Measurements from ENCODE around the gene PNMA6E.

Gene PNMA6E

DNA sequence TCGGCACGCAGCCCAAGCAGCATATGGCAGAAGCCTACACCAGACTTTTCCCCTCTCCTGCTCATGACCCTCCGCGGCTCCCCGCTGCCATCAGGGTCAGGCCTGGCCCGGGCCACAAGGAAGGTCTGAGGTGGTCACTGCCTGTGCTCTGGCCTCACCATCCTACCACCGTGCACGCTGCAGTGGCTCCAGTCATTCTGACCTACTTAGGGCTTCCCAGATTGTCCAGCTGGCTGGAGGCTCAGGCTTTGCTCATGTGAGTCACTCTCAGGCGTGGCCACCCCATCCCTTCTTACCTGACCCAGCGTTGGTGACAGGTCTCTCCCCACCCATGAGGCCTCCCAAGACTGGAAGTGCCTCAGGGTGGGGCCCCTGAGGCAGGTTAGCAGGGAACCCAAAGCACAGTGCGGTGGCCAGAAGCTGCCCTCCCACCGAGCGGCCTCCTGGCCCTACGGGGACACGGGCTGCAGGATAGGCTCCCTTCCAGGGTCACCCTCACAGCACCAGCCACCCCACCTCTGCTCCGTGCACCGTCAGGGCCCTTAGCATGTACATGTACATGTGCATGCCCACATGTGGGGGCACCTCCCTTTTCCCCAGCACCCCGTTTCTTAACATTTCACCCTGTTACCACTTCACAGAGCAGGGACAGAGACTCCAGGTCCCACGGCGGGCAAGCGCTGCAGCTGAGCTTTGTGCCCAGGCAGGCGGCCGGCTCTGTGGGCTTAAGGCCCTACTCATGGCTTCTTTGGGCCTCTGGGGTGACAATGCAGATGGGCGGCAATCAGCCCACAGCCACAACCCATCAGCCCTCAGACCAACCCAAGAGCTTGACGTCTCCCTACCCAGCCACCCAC, 42.6 kb upstream of the PNMA6E start:
- no peak for TF ChIP-seq GATA2 (IDR thresholded peaks at IDR 0.05; ENCODE audit: low read depth, low read length)
- no peak for TF ChIP-seq GATA3 (IDR thresholded peaks at IDR 0.05; ENCODE audit: low read depth, low read length)

DNA sequence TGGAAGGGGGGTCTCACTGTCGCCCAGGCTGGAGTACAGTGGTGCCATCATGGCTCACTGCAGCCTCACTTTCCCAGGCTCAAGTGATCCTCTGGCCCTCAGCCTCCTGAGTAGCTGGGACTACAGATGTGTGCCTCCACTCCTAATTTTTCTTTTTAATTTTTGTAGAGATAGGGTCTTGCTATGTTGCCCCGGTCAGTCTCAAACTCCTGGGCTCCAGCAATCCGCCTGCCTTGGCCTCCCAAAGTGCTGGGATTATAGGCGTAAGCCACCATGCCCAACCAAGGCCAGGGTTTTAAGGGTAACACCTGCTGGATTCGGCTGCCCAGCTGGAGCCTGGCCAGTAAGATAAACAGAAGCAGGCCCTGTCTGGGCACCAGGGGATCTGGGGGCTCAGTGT, 41.3 kb upstream of the PNMA6E start:
- TF ChIP-seq GATA2 (IDR thresholded peaks at IDR 0.05; ENCODE audit: low read depth, low read length): no peak
- TF ChIP-seq GATA3 (IDR thresholded peaks at IDR 0.05; ENCODE audit: low read depth, low read length): no peak

DNA sequence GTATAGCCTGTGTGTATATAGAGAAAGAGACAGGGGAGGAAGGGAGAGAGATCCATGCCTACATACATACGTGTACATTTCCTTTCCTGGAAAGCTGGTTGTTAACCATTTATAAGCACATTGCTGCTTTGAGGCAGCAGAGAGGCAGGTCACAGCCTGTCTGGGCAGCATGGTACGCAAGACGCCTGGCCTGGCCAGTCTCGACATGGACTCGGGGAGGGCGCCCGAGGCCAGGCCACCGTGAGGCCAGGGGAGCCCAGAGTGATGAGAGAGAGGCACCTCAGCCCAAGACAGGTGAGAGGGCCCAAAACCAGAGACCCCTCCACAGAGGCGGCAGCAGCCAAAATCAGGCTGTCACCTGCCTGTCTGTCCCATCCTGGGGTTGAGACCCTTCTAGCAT, 40.8 kb upstream of the PNMA6E start:
- TF ChIP-seq GATA2 (IDR thresholded peaks at IDR 0.05; ENCODE audit: low read depth, low read length): no peak
- no peak for TF ChIP-seq GATA3 (IDR thresholded peaks at IDR 0.05; ENCODE audit: low read depth, low read length)

DNA sequence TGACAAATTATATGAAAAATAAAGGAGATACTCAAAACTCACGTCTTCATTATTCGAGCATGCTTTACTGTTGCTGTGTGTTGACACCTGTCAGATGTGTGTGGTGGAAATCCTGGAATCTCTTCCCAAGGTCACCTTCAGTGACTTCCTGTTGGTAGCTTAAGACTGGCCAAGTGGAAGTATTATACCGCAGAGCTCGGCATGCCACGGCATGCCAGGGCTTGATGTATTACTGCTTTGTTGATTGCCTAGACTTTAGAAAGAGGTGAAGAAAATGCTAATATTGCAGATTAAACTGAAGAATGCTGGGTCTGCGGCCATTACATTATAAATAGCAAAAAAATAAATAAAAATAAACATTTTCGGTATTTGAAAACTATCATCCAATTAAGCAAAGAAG, 40.1 kb upstream of the PNMA6E start:
- TF ChIP-seq GATA2 (IDR thresholded peaks at IDR 0.05; ENCODE audit: low read depth, low read length): no peak
- TF ChIP-seq GATA3 (IDR thresholded peaks at IDR 0.05; ENCODE audit: low read depth, low read length): no peak

DNA sequence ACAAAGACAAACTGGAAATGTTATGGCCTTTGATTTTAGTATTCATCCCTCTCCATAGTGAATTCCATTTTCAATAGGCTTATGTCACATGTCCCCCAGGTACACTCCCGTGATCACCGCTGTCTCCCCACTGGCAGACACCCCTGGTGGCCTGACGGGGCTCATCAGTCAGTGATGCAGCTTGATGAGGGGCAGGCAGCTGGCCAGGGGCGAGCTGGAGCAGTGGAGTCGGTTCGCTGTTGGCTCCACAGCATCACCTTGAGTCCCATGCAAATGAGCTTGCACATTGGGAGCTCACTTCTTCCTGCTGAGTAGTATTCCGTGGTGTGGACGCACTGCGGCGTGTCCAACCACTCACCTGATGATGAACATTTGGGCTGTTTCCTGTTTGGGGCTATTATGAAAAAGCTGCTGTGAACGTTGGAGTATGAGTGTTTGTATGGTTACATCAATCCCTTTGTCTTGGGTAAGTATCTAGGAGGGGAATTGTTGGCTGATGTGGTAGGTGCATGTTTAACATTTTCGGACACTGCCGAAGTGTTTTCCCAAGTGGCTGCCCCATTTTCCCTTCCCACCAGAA, 39.5 kb upstream of the PNMA6E start:
- TF ChIP-seq GATA3 (IDR thresholded peaks at IDR 0.05; ENCODE audit: low read depth, low read length) (no peak), GATA2 (IDR thresholded peaks at IDR 0.05; ENCODE audit: low read depth, low read length) (no peak)

DNA sequence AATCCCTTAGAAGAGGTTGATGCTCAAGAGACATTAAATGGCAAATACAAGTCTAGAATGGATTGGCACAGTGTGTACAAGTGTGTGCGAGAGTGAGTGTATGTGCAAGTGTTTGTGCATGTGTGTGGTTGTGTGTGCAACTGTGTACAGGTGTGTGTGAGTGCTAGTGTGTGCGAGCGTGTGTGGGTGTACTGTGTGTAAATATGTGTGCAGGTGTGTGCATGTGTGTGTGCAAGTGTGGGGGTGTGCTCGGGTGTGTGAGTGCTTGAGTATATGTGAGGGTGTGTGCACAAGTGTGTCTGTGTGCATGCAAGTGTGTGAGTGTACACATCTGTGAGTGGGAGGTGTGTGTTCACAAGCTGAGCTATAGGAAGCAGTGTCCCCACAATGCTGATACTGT, 38.8 kb upstream of the PNMA6E start:
- TF ChIP-seq GATA2 (IDR thresholded peaks at IDR 0.05; ENCODE audit: low read depth, low read length) (no peak), GATA3 (IDR thresholded peaks at IDR 0.05; ENCODE audit: low read depth, low read length) (no peak)

DNA sequence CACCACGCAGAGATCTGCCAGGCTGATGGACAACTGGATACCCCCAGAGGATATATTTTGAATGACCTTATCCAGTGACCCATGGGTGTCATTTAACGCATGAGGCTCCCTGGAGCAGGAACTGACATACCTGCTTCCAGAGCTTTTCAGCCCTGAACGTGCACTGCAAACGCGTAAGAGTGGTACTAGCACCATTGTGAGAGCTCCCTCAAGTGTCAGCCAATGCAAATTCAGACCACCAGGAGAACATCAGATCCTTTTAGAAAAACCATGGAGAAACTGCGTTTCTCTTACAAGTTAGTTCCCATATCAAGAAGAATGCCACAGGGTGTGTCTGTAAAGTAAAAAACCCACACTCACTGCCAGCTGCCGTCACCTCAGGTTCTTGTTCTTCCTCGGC, 37.4 kb upstream of the PNMA6E start:
- TF ChIP-seq GATA3 (IDR thresholded peaks at IDR 0.05; ENCODE audit: low read depth, low read length) (no peak), GATA2 (IDR thresholded peaks at IDR 0.05; ENCODE audit: low read depth, low read length) (no peak)

DNA sequence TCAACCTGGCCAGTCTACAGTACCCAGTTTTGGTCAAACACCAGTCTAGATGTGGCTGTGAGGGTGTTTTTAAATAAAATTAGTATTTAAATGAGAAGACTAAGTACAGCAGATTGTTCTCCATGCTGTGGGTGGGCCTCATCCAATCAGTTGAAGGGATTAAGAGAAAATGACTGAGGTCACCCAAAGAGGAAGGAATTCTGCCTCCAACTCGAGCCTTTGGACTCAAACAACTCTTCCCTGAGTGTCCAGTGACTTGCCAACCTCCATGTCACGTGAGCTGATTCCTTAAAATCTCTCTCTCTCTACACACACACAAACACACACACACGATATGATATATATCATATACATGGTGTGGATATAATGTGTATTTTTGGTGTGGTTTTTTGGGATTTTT, 34.7 kb upstream of the PNMA6E start:
- no peak for TF ChIP-seq GATA3 (IDR thresholded peaks at IDR 0.05; ENCODE audit: low read depth, low read length)
- TF ChIP-seq GATA2 (IDR thresholded peaks at IDR 0.05; ENCODE audit: low read depth, low read length): no peak

DNA sequence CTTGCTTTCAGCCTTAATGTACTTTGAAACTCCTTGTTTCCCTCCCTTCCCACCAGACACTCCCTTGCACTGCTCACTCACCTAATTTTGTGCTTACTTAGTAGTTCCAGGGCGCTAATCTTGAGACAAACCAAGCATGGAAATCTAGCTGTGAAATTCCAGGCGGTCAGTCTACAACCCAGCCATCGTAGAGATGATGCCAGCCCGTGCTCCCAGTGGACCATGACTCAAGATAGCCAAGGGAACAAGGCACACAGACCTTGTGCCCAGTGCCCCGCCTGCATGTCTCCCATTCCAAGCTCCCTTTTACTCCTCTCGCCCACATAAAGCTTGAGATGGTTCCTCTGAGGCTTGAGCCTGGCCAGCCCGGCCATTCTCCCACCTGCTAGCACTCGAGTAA, 33.7 kb upstream of the PNMA6E start:
- TF ChIP-seq GATA2 (IDR thresholded peaks at IDR 0.05; ENCODE audit: low read depth, low read length) (no peak), GATA3 (IDR thresholded peaks at IDR 0.05; ENCODE audit: low read depth, low read length) (no peak)

DNA sequence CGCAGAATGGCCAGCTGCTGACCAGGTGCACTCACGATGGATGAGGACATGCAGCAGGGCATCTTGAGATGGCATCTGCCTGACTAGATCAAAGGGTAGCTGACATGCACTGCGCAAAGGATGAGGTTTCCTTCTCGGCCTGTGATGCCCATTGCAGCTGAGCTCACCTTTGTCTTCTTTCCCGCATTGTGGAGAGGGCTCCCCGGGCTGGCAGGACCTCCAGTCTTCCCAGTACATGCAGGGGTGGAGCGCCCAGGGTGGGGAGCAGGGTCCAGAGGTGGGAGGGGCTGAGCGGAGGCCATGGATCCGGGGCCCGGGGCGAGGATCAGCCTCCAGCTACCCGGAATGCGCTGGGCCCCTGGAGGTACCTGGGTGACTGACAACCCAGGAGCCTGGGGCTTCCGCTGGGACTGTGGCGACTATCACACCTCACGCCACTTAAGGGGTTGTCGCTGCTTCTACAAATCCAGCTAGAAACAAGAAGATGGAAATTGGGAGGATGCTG, 32.7 kb upstream of the PNMA6E start:
- TF ChIP-seq GATA2 (IDR thresholded peaks at IDR 0.05; ENCODE audit: low read depth, low read length) (no peak), GATA3 (IDR thresholded peaks at IDR 0.05; ENCODE audit: low read depth, low read length) (no peak)

DNA sequence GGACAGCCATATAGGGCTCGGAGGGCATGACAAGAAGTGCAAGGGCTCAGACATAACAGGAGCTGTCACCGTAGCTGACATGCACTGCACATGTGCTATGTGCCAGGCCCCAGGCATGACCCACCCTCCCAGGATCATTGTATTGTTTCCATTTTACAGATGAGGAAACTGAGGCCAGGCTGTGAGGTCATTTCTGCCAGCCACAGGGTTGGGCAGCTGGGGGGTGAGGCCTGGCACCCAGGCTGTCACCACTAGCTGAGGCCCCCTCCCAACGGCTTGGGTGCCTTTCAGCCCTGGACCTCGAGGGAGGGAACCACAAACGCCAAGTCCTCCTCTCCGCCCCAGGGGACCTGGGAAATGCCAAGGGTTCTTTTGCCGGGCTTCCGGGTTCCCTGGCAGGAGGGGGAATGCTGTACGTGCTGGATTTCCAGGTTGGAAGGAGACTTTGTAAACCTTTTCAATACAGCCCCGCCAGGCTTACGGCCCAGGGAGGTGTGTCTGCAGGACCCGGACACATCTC, 32.1 kb upstream of the PNMA6E start:
- no peak for TF ChIP-seq GATA2 (IDR thresholded peaks at IDR 0.05; ENCODE audit: low read depth, low read length)
- no peak for TF ChIP-seq GATA3 (IDR thresholded peaks at IDR 0.05; ENCODE audit: low read depth, low read length)

DNA sequence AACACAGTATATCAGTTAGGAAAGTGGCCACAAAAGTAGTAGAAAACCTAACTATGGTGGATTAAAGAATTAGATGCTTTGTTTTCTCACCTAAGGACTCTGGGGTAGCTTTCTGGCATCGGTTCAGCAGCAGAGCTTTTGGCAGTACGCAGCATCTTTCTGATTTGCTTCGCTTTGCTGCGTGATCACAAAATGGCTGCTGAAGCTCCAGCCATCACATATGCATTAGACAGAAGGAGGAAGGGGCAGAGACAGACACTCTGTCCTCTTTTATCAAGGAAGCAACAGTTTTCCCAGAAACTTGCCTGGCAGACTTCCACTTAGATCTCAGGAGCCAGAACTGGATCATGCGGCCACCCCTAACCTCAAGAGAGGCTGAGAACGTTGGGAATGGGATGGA, 29.6 kb upstream of the PNMA6E start:
- TF ChIP-seq GATA2 (IDR thresholded peaks at IDR 0.05; ENCODE audit: low read depth, low read length) (no peak), GATA3 (IDR thresholded peaks at IDR 0.05; ENCODE audit: low read depth, low read length) (no peak)

DNA sequence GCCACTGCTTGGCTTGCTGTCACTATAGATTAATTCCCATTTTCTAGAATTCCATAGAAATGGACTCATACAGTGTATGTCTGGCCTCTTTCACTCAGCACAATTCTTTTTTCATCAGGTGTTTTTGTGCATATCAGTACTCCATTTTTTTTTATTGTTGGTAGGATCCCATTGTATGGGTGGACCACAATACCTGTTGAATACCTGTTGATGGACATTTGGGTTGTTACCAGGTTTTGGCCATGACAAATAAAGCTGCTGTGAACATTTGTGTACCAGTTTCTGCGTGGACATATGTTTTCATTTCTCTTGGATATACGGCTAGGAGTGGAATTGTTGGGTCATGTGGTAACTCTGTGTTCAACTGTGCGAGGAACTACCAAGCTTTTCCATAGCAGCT, 25.1 kb upstream of the PNMA6E start:
- TF ChIP-seq GATA3 (IDR thresholded peaks at IDR 0.05; ENCODE audit: low read depth, low read length) (no peak), GATA2 (IDR thresholded peaks at IDR 0.05; ENCODE audit: low read depth, low read length) (no peak)

DNA sequence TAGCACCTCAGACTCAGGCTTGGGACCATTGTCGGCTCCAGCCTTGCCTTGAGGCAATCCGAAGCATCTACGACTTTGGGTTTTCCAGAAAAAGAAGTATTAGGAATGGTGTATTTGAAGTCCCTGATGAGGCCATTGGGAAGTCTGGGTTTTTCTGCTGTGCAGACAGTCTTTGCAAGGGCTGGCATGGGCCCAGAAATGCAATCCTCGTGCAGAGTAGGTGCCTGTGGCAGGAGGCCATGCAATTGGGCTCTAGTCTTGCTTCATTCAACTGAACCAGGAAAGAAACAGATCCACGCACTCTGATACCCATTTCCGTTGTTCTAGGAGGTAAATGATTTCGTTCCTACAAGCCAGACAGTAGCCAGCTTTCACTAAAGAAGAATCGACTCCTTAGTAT, 22.5 kb upstream of the PNMA6E start:
- no peak for TF ChIP-seq GATA3 (IDR thresholded peaks at IDR 0.05; ENCODE audit: low read depth, low read length)
- no peak for TF ChIP-seq GATA2 (IDR thresholded peaks at IDR 0.05; ENCODE audit: low read depth, low read length)

DNA sequence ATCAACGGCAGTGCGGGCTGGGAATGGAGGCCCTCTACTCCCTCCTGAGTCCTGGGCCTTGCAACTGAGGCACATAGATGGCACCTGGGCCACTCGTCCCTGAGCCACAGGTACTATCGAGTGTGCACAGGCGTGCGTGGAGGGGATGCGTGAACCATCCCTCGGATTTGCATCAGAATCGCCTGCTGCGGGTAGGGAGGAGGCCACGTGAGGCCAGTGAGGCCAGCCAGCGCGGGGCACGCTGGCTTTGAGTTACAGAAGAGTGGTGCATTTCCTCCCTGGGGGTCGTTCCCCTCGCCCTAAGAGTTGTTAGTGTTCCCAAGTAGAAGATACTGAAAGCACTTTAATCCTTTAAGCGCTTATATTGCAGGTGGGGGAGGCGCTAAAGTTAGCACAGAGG, 20.7 kb upstream of the PNMA6E start:
- TF ChIP-seq GATA3 (IDR thresholded peaks at IDR 0.05; ENCODE audit: low read depth, low read length): no peak
- TF ChIP-seq GATA2 (IDR thresholded peaks at IDR 0.05; ENCODE audit: low read depth, low read length): no peak

Measured in SH-SY5Y (cell line).